Coronary artery (tissue), 2 donors: ENCODE data around the gene ARID4A.

Experiments used
- DNase-seq: peaks from one replicate; pipeline ENCODE4 v3.0.0-alpha.2; 2017; ENCODE audit warnings: low spot score
- H3K27ac ChIP-seq, 2 donors: fragments of 200-600 bp; sonication (generic); one replicate each; pipeline ENCODE4 v1.5.1; 2016 to 2019
- H3K4me3 ChIP-seq: fragments of 200-600 bp; sonication (generic); 2 replicates; pipeline ENCODE4 v1.5.1; 2016; ENCODE audit warnings: mild to moderate bottlenecking, moderate library complexity
- TF ChIP-seq, protein P1 (sequence below): fragments of 200-600 bp; sonication (generic); IDR thresholded peaks from one replicate; pipeline ENCODE4 v1.5.1; 2019; ENCODE audit warnings: antibody characterized with exemption

ARID4A gene

DNA sequence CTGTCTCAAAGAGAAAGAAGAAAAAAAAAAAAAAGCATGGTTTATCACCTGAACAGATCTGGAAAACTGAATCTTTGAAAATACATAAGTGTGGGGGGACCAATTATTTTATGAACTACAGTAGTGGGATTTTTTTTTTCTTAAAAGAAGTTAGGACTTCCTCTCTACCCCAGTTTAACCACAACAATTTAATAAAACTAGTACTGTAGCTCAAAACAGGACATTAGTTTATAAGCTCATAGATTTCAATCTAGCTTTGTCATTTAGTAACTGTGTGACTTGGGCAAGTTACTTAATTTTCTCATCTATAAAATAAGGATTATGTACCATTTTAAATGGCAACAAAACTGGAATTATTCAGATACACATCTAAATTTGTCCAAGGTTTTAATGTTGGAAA is 23.5 kb upstream of the ARID4A start:
- H3K27ac ChIP-seq: no peak overlapping the region
- TF ChIP-seq, protein P1, sequence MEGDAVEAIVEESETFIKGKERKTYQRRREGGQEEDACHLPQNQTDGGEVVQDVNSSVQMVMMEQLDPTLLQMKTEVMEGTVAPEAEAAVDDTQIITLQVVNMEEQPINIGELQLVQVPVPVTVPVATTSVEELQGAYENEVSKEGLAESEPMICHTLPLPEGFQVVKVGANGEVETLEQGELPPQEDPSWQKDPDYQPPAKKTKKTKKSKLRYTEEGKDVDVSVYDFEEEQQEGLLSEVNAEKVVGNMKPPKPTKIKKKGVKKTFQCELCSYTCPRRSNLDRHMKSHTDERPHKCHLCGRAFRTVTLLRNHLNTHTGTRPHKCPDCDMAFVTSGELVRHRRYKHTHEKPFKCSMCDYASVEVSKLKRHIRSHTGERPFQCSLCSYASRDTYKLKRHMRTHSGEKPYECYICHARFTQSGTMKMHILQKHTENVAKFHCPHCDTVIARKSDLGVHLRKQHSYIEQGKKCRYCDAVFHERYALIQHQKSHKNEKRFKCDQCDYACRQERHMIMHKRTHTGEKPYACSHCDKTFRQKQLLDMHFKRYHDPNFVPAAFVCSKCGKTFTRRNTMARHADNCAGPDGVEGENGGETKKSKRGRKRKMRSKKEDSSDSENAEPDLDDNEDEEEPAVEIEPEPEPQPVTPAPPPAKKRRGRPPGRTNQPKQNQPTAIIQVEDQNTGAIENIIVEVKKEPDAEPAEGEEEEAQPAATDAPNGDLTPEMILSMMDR: no peak
- no peak for DNase-seq

DNA sequence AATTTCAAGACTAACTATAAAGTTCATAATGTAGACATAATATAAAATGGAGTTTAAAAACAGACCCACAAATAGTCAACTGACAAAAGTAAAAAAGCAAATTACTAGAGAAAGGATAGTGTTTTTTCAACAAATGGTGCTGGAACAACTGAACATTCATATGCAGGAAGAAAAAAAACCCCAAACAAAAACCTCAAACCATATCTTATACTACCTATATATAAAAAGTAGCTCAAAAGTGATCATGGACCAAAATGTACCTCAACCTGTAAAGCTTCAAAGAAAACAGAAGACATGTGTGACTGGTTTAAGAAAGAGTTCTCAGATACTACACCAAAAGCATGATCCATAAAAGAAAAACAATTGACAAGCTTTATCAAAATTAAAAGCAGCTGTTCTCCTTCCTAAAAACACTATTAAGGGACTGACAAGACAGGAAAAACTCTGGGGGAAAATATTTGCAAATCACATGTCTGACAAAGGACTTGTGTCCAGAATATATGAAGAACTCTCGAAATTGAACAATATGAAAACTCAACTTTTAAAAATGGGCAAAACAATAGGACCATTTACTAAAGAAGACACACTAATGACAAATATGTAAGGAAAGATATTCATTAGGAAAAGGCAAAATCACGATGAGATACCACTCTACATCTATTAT is 22.7 kb upstream of the ARID4A start:
- TF ChIP-seq, protein P1: no peak

More for the DNA sequence above, 23.5 kb upstream of the ARID4A start:
- no peak overlapping the region for H3K4me3 ChIP-seq

DNA sequence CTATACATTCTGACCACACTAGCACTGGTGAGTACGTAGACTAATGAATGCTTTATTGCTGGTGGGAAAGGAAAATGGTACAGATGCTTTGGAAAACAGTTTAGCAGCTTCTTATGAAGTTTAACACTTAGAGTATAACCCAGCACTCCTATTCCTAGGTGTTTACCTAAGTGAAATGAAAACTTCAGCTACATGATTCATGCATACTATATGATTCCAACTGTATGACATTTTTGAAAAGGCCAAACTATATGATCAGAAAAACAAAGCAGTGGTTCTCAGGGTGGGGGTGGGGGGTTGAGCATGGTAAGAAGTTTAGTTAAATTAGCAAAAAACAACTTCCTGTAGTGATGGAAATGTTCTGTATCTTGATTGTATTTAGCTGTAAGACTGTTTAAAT is 22.1 kb upstream of the ARID4A start:
- no peak overlapping the region for H3K4me3 ChIP-seq
- TF ChIP-seq, protein P1: no peak
- no peak overlapping the region for H3K27ac ChIP-seq
- no peak for DNase-seq

More for the DNA sequence above, 22.7 kb upstream of the ARID4A start:
- Histone ChIP-seq H3K27ac (no peak overlapping the region), H3K4me3 (no peak overlapping the region)
- DNase-seq: no peak

DNA sequence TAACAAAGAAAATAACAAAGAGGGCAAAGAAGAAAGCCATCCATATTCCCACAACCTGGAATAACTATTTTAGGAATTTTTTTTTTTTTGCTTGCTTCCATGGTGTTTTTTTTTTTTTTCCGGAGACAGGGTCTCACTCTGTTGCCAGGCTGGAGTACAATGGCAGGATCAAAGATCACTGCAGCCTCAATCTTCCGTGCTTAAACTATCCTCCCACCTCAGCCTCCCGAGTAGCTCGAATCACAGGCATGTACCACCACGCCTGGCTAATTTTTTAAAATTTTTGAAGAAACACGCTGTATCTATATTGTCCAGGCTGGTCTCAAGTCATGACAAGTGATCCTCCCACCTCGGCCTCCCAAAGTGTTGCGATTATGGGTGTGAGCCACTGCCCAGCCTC is 20.2 kb upstream of the ARID4A start:
- no peak for DNase-seq
- no peak overlapping the region for H3K4me3 ChIP-seq
- TF ChIP-seq, protein P1: no peak
- no peak overlapping the region for H3K27ac ChIP-seq

DNA sequence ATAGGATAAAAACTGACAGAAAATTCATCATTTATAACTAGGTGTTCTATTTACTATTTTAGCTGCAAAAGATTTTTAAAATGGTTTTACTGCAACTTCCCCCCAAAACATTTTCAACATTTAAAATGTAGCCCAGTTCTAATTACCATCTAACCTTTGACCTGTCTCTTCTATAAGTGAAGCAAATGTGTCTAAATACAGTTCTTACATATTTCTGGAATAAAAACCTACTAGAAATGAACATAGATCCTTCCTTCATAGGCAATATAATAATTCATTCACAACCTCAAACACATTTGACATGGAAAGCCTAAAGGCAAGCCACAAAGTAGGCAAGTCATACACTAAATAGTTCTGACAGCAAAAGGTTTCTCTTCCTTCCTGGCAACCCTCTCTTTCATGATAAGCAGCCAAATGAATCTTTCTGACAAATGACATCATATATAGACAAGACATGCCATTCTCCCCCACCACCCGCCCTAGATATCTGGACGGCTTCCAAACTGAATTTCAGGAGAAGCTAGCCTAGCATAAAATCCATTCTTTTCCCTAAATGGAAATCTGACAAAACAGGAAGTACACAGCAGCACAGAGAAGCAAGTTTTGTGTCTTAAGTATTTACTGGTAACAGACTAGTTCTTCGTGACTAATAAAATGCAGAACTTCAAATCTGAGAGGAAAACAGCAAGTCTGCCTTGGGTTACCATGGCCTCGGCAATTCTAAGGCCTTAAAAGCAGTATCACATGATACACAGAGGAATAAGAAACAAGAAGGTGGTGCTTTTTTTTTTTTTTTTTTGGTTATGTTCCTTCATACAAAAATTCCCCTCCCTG is 17.2 kb upstream of the ARID4A start:
- DNase-seq: no peak
- TF ChIP-seq, protein P1: no peak
- Histone ChIP-seq H3K27ac (peak overlapping the region; percentile 74 to 80), H3K4me3 (peak overlapping the region; percentile 10)

DNA sequence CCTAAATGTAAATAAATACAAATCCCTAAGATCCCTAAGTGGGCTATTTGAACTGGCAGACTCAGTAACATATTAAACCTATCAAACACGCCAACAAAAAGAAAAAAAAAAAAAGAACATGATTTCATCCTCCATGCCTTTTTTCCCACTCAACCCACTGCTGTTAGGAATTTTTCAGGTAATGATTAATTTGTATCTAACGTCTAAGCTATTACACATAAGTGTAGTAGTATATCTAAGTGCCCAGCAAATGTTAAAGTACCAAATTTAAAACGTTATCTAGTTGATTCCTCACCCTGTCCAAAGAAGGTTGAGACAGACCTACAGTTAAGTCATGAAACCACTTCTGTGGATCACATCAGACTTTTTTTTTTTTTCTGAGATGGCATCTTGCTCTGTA is 16.4 kb upstream of the ARID4A start:
- DNase-seq: no peak
- Histone ChIP-seq H3K27ac (peak overlapping the region; percentile 74 to 80), H3K4me3 (no peak overlapping the region)
- TF ChIP-seq, protein P1: no peak
